Fibroblast of lung (primary cell): ENCODE results near the gene MACROD2. TPM values are rescaled to one million over a fixed set of nuclear protein-coding genes. Genes with fewer than 3 reads are reported as not detected.
A peak's percentile ranks its signal among the peaks of the same experiment; 100 is the strongest.

Experiments used
- DNase-seq, 2 donors: peaks; one replicate each; pipeline versions ENCODE4 v3.0.0 to v3.0.0-alpha.2; 2010; ENCODE audit warnings: low read depth in 2 of 2
- H2AFZ ChIP-seq: 2 replicates; pipeline ENCODE4 v1.5.1; 2012; ENCODE audit warnings: low read length, control low read depth, inconsistent platforms
- H3K27ac ChIP-seq: 2 replicates; pipeline ENCODE4 v1.5.1; 2011; ENCODE audit warnings: low read length, control low read depth; ENCODE audit not compliant: insufficient read depth
- H3K27me3 ChIP-seq: 2 replicates; pipeline ENCODE4 v1.5.1; 2011; ENCODE audit warnings: mild to moderate bottlenecking, low read length; ENCODE audit not compliant: control insufficient read depth, insufficient read depth
- H3K36me3 ChIP-seq: 2 replicates; pipeline ENCODE4 v1.5.1; 2011; ENCODE audit warnings: low read length; ENCODE audit not compliant: control insufficient read depth, insufficient read depth
- H3K4me1 ChIP-seq: 2 replicates; pipeline ENCODE4 v1.5.1; 2011; ENCODE audit warnings: low read length; ENCODE audit not compliant: control insufficient read depth, insufficient read depth; ENCODE audit errors: extremely low read depth
- H3K4me2 ChIP-seq: 2 replicates; pipeline ENCODE4 v1.5.1; 2011; ENCODE audit warnings: low read length, control low read depth; ENCODE audit not compliant: insufficient read depth; ENCODE audit errors: extremely low read depth
- H3K4me3 ChIP-seq, 4 experiments: fragments of 200-600 bp in 1 of 4; sonication (generic) in 1 of 4; replicated peaks in 1 of 4; 2 replicates each; pipeline ENCODE4 v1.5.1; 2011 to 2016; ENCODE audit warnings: low read length in 4 of 4, low read depth in 3 of 4, mild to moderate bottlenecking in 3 of 4, control low read depth in 2 of 4, inconsistent platforms in 1 of 4, mixed read lengths in 1 of 4; ENCODE audit not compliant: insufficient read depth in 1 of 4; ENCODE audit errors: control extremely low read depth in 1 of 4
- H3K79me2 ChIP-seq: 2 replicates; pipeline ENCODE4 v1.5.1; 2012; ENCODE audit warnings: mild to moderate bottlenecking, low read length, inconsistent platforms; ENCODE audit not compliant: control insufficient read depth, insufficient read depth
- H3K9ac ChIP-seq: 2 replicates; pipeline ENCODE4 v1.5.1; 2011; ENCODE audit warnings: mild to moderate bottlenecking, low read length, control low read depth; ENCODE audit not compliant: insufficient read depth
- H3K9me3 ChIP-seq: 2 replicates; pipeline ENCODE4 v1.5.1; 2012; ENCODE audit warnings: low read depth, low read length; ENCODE audit not compliant: control insufficient read depth, insufficient read depth
- H4K20me1 ChIP-seq: 2 replicates; pipeline ENCODE4 v1.5.1; 2011; ENCODE audit warnings: low read length; ENCODE audit not compliant: control insufficient read depth, insufficient read depth; ENCODE audit errors: extremely low read depth
- EZH2 ChIP-seq: IDR thresholded peaks from 2 replicates; pipeline ENCODE4 v1.5.1; 2012; ENCODE audit warnings: low read length, control low read depth, mild to moderate bottlenecking; ENCODE audit errors: missing control alignments
- polyA plus RNA-seq, 2 donors: library from polyadenylated mRNA; depleted of rRNA in 1 of 2; stranded (reverse) in 1 of 2; unstranded in 1 of 2; fragments of >200 nt; gene quantifications; 2 replicates each; pipeline ENCODE4 v1.2.1, GENCODE V29; 2011 to 2012; ENCODE audit warnings: missing spikeins in 1 of 2
- total RNA-seq: library from RNA; depleted of rRNA; stranded (reverse); fragments of >200 nt; gene quantifications from 2 replicates; pipeline ENCODE4 v1.2.1, GENCODE V29; 2014
- TF ChIP-seq, protein P1 (sequence below), 2 donors: IDR thresholded peaks in 1 of 2; conservative IDR thresholded peaks in 1 of 2; 1 replicate in 1 of 2; 2 replicates in 1 of 2; pipeline ENCODE4 v1.5.1; 2011 to 2012; ENCODE audit warnings: low read length in 2 of 2, control low read depth in 1 of 2, inconsistent platforms in 1 of 2, low read depth in 1 of 2, mild to moderate bottlenecking in 1 of 2

The MACROD2 gene
- total and polyA plus RNA-seq, 2 donors (not counting 1 experiment from before 2014, with no cell fraction given): 0.54 to 1.7 TPM

DNA sequence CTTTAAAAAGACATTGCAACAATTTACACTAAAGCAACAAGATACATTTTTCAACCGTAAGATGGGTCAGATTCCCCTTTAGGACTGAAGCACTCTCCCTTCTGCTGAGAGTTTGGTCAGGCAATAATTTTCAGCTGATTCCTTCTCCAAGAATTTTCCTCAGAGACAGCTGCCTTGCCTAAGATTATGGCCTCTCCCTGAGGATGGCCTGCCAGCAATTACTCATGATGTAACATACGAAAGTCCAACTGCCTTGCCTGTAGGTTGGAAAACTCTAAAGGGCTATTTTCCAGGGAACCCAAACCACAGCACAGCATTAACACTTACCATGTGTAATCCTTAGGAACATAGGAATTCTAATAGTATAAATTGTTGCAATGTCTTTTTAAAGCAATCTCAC, 571.2 kb downstream of the MACROD2 start:
- Histone ChIP-seq H3K9me3 (no peaks in the 10 kb centered on the region), H3K27ac (no peak overlapping the region), H3K4me3 (no peak overlapping the region), H3K27me3 (no peaks in the 10 kb centered on the region), H2AFZ (no peak overlapping the region), H3K4me1 (no peaks in the 10 kb centered on the region), H4K20me1 (no peaks in the 10 kb centered on the region), H3K4me2 (no peak overlapping the region), H3K79me2 (no peaks in the 10 kb centered on the region), H3K9ac (no peak overlapping the region), H3K36me3 (no peaks in the 10 kb centered on the region)
- DNase-seq: peak; percentile 10 to 19
- TF ChIP-seq EZH2: no peak
- TF ChIP-seq, protein P1, sequence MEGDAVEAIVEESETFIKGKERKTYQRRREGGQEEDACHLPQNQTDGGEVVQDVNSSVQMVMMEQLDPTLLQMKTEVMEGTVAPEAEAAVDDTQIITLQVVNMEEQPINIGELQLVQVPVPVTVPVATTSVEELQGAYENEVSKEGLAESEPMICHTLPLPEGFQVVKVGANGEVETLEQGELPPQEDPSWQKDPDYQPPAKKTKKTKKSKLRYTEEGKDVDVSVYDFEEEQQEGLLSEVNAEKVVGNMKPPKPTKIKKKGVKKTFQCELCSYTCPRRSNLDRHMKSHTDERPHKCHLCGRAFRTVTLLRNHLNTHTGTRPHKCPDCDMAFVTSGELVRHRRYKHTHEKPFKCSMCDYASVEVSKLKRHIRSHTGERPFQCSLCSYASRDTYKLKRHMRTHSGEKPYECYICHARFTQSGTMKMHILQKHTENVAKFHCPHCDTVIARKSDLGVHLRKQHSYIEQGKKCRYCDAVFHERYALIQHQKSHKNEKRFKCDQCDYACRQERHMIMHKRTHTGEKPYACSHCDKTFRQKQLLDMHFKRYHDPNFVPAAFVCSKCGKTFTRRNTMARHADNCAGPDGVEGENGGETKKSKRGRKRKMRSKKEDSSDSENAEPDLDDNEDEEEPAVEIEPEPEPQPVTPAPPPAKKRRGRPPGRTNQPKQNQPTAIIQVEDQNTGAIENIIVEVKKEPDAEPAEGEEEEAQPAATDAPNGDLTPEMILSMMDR (conservative IDR thresholded peaks at IDR 0.05 in 1 of 2, IDR thresholded peaks at IDR 0.05 in 1 of 2; ENCODE audit: low read depth in 1 of 2, low read length in 2 of 2): no peak

DNA sequence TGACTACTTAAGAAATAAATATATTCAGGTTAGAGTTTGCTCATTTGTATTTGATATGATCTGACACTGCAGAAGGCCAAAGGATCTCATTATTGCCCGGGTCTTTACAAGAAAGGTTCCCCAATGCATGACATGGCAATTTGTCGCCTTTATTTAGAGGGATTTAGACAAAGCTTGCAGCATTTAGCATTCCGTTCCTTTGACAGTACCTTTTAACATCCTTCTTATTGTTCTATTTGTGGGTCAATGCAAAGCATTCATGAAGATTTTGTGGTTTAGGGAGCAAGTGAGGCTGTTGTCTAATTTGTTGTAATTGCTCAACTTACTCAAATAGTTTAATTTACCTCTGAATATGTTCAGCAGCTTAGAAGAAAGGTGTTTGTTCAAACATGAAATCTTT, 572.9 kb downstream of the MACROD2 start:
- Histone ChIP-seq H3K4me2 (no peak overlapping the region), H3K4me3 (no peak overlapping the region), H3K9ac (no peak overlapping the region), H3K36me3 (no peaks in the 10 kb centered on the region), H4K20me1 (no peaks in the 10 kb centered on the region), H3K9me3 (no peaks in the 10 kb centered on the region), H3K4me1 (no peaks in the 10 kb centered on the region), H3K79me2 (no peaks in the 10 kb centered on the region), H3K27me3 (no peaks in the 10 kb centered on the region), H2AFZ (no peak overlapping the region), H3K27ac (no peak overlapping the region)
- no peak for TF ChIP-seq EZH2
- TF ChIP-seq, protein P1 (conservative IDR thresholded peaks at IDR 0.05 in 1 of 2, IDR thresholded peaks at IDR 0.05 in 1 of 2; ENCODE audit: low read depth in 1 of 2, low read length in 2 of 2): no peak
- DNase-seq: peak in 1 of 2 donors; percentile 22

DNA sequence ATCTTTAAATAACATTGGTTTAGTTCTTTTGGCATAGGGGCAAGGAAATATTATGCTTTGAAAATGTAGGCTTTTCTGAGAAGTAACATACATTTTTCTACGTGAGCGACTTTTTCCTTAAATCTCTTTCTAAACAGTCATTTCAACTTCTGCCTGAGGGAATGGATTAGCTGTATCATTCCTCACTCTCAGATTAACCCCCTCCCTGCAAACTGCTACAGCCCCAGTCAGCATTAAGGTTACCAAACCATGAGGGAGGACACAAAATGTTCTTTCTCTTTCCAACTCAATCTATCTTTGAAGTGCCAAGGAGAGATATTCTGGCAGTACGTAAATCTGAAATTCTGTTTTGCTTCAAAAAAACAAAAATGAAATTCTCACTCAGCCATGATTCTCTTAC, 573.4 kb downstream of the MACROD2 start:
- no peak for TF ChIP-seq EZH2
- TF ChIP-seq, protein P1 (conservative IDR thresholded peaks at IDR 0.05 in 1 of 2, IDR thresholded peaks at IDR 0.05 in 1 of 2; ENCODE audit: low read depth in 1 of 2, low read length in 2 of 2): no peak
- no peak overlapping the region for H3K4me2 ChIP-seq
- no peaks in the 10 kb centered on the region for H3K27me3 ChIP-seq
- H3K4me1 ChIP-seq: no peaks in the 10 kb centered on the region
- H3K9me3 ChIP-seq: no peaks in the 10 kb centered on the region
- H4K20me1 ChIP-seq: no peaks in the 10 kb centered on the region
- no peak for DNase-seq
- no peaks in the 10 kb centered on the region for H3K36me3 ChIP-seq
- H3K27ac ChIP-seq: no peak overlapping the region
- H3K79me2 ChIP-seq: no peaks in the 10 kb centered on the region
- no peak overlapping the region for H3K4me3 ChIP-seq
- no peak overlapping the region for H3K9ac ChIP-seq
- no peak overlapping the region for H2AFZ ChIP-seq
